GM12875 (cell line): ENCODE data around the gene LEMD2.
A peak's percentile ranks its signal among the peaks of the same experiment; 100 is the strongest.

Experiments
- H3K4me3 ChIP-seq: one replicate; pipeline ENCODE4 v1.5.1; 2011; ENCODE audit warnings: low read depth, low read length, control low read depth
- TF ChIP-seq, protein P1 (sequence below): IDR thresholded peaks from 2 replicates; pipeline ENCODE4 v1.5.1; 2011; ENCODE audit warnings: low read depth, mild to moderate bottlenecking, control low read depth, inconsistent platforms, low read length, moderate library complexity, borderline replicate concordance; ENCODE audit not compliant: insufficient read depth

The LEMD2 gene

DNA sequence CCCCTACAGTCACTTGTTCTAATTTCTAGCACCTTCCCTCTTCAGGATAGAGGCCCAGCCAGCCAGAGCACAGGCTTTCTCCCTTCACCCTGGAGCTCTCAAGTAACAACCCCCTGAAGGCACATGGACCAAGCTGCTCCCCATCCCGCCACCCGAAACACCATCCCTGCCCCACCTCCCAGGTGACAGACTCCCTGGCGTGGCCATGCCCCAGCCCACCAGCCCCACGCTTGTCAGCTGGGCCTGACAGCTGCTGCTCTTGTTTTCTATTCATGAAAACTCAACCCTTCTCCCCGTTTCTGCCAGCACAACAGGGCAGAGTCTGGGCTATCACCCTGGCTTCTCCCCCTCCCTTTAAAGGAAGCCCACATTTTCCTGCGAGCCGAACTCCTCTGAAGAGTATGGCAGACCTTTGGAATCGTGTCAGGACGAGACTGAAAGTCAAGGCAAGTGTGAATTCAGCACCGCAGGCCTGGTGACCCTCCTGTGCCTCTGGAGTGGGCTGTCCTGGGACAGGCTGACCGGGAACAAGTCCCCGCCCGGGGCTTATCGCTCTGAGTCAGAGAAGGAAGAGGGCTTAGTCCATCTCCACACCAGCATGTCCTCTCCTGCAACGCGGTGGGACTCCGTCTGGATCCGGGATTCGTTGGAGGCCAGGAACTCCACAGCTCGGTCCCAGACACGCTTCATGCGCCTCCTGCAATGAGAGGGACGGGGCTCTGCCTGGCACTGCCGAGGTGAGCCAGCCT is 16.7 kb downstream of the LEMD2 start:
- H3K4me3 ChIP-seq, result no peak overlapping the region
- TF ChIP-seq, protein P1, sequence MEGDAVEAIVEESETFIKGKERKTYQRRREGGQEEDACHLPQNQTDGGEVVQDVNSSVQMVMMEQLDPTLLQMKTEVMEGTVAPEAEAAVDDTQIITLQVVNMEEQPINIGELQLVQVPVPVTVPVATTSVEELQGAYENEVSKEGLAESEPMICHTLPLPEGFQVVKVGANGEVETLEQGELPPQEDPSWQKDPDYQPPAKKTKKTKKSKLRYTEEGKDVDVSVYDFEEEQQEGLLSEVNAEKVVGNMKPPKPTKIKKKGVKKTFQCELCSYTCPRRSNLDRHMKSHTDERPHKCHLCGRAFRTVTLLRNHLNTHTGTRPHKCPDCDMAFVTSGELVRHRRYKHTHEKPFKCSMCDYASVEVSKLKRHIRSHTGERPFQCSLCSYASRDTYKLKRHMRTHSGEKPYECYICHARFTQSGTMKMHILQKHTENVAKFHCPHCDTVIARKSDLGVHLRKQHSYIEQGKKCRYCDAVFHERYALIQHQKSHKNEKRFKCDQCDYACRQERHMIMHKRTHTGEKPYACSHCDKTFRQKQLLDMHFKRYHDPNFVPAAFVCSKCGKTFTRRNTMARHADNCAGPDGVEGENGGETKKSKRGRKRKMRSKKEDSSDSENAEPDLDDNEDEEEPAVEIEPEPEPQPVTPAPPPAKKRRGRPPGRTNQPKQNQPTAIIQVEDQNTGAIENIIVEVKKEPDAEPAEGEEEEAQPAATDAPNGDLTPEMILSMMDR, result no peak

DNA sequence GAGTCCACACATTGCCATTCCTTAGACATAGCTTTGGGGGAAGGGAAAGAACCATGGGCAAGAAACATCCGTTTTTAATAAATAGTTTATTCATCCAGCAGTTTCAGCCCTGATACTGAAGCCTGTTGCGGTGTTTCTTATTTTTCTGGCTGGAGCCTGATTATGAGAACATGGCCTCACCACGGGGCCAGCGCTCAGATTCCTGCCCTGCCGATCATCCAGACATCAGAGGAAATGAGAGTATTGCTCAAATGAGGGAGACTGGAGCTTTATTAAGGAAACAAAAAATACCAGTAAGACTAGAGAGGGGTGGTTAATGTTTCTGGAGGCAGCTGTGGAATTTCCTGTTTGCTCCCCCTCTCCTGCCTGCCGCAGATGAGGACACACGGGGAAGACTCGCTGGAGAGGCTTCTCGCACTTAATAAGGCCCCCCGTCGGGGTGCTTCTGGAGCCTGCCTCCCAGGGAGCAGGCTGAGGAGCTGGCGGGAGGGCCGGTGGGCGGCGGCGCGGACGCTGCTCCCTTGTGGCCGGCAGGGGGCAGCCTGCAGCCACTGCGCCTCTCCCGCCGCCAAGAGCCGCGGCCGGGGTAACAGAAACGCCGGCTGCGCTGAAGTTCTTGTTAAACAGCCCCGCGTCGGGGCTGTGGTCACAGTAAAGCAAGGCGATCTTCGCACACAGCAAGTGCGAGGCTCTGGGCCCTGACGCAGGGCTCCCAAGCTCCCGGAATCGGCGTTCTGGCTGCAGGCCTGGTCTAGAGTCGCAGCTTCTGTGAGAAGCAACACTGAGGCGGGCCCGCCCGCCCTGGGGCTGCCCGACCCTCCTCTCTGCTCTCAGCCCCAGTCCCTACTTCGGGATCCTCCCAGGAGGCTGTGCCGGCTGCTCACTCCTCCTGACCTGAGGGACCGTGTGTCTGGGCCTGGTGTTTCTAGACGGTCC is 17.5 kb downstream of the LEMD2 start:
- H3K4me3 ChIP-seq, result no peak overlapping the region
- TF ChIP-seq, protein P1, result peak; percentile 93

DNA sequence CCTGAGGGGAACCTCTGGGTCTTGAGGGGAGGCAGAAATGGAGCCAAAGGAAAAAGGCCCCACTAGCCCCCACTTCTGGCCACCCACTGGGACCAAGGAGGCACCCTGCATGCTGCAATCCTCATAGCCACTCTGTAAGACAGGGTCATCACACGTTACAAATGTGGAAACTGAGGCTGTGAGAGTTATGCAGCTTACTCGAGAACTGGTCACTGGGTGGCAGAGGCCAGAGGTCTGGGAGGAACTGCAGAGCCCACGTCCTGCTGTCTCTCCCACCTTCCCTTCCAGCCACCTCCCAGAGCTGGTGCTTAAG is 18.1 kb downstream of the LEMD2 start:
- no peak overlapping the region for H3K4me3 ChIP-seq

DNA sequence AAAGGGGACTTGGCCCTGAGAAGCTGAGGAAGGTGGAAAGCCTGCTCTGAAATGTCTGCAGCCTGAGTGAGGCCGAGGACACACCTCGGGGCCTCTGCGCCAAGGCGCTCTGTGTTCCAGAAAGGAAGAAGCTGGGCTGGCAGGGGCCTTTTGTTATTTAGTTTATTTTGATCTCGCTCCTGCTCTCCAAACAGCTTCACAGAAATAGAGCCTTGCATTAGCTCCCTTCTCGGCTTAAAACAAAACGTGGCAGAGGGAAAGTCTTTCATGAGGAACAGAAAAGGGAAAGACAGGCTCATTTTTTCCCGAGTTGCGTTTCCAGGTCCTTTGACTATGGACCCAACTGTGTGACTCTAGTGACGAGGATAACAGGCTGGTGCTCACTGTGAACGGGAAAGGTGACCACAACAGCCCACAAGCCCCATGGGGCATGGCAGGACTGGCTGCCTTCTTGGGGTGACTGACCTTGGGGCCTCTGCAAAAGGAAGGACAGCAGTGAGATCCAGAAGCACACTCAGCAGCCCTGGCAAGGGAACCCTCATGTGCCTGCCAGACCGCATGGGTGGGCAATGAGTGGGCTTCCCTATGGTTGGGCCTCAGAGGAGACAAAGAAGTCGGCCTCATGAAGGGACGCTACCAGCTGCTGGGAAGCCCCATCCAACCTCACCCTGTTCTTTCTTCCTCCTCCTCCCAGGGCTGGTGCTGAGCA is 18.7 kb downstream of the LEMD2 start:
- TF ChIP-seq, protein P1, result no peak
- no peak overlapping the region for H3K4me3 ChIP-seq

More for the DNA sequence above, 18.1 kb downstream of the LEMD2 start:
- TF ChIP-seq, protein P1, result no peak

DNA sequence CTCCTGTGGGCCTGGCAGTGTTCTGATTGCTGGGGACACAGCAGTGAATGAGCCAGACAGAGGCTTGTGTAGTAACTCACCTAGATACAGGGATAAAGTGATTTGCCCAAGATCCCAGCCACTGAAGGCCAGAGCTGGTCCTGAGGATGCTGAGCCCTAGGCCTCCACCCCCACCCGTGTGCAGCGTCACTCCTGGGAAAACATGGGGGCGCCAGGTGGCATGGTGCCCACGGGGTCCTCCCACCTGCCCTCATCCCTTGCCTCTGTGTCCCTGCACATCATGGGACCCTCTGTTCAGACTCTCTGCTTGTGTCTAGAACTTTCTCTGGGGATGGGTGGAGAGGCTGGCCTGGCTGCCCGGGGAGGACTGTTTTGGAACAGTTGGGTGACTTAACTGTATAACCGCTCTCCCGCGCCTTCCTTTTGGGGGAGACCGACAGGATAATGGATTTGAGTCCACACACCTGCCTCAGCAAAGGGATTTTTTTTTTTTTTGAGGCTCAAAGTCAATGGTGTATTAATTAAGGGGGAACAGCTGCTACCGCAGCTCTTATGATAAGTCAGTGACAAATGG is 19.6 kb downstream of the LEMD2 start:
- TF ChIP-seq, protein P1, result no peak
- no peak overlapping the region for H3K4me3 ChIP-seq

DNA sequence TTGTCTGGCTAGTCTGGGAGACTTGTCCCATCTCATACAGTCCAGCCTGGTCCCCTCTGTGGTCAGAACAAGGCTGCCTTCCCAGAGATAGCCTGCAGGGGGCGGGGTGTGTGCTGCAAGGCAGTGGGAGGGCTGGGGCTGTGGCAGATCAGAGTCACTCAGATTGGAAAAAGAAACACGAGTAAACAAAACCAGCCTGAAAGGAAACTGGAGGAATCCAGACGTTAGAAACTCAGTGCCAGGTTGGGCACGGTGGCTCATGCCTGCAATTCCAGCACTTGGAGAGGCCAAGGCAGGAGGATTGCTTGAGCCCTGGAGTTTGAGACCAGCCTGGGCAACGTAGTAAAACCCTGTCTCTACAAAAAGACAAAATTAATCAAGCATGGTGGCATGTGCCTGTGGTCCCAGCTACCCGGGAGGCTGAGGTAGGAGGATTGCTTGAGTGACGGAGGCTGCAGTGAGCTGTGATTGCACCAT is 20.2 kb downstream of the LEMD2 start:
- TF ChIP-seq, protein P1, result peak; percentile 91
- H3K4me3 ChIP-seq, result no peak overlapping the region
